ENCODE measurements around the gene TCF12.

DNA sequence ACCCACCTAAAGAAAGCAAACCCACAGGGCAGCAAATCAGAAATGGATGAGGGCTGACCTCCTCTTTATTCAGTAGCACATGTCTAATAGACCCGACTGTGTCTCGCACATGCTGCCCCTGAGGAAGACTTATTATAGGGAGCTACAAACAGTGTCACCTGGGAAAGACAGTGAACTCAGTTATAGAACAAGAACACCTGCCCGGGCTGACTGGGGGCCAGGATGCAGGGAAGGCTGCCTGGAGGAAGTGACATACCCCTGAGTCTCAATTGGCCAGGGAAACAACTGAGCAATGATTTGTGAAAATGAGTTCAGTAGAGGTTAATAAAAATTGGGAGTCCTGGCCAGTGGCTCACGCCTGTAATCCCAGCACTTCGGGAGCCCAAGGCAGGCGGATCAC, 379.2 kb downstream of the TCF12 start:
- TF ChIP-seq, protein P1, sequence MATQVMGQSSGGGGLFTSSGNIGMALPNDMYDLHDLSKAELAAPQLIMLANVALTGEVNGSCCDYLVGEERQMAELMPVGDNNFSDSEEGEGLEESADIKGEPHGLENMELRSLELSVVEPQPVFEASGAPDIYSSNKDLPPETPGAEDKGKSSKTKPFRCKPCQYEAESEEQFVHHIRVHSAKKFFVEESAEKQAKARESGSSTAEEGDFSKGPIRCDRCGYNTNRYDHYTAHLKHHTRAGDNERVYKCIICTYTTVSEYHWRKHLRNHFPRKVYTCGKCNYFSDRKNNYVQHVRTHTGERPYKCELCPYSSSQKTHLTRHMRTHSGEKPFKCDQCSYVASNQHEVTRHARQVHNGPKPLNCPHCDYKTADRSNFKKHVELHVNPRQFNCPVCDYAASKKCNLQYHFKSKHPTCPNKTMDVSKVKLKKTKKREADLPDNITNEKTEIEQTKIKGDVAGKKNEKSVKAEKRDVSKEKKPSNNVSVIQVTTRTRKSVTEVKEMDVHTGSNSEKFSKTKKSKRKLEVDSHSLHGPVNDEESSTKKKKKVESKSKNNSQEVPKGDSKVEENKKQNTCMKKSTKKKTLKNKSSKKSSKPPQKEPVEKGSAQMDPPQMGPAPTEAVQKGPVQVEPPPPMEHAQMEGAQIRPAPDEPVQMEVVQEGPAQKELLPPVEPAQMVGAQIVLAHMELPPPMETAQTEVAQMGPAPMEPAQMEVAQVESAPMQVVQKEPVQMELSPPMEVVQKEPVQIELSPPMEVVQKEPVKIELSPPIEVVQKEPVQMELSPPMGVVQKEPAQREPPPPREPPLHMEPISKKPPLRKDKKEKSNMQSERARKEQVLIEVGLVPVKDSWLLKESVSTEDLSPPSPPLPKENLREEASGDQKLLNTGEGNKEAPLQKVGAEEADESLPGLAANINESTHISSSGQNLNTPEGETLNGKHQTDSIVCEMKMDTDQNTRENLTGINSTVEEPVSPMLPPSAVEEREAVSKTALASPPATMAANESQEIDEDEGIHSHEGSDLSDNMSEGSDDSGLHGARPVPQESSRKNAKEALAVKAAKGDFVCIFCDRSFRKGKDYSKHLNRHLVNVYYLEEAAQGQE (IDR thresholded peaks at IDR 0.05; ENCODE audit: insufficient replicate concordance, low read depth), result no peak
- no peak for TF ChIP-seq POLR2AphosphoS5 (IDR thresholded peaks at IDR 0.05; ENCODE audit: low read depth)
- TF ChIP-seq, protein P2, sequence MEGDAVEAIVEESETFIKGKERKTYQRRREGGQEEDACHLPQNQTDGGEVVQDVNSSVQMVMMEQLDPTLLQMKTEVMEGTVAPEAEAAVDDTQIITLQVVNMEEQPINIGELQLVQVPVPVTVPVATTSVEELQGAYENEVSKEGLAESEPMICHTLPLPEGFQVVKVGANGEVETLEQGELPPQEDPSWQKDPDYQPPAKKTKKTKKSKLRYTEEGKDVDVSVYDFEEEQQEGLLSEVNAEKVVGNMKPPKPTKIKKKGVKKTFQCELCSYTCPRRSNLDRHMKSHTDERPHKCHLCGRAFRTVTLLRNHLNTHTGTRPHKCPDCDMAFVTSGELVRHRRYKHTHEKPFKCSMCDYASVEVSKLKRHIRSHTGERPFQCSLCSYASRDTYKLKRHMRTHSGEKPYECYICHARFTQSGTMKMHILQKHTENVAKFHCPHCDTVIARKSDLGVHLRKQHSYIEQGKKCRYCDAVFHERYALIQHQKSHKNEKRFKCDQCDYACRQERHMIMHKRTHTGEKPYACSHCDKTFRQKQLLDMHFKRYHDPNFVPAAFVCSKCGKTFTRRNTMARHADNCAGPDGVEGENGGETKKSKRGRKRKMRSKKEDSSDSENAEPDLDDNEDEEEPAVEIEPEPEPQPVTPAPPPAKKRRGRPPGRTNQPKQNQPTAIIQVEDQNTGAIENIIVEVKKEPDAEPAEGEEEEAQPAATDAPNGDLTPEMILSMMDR (IDR thresholded peaks at IDR 0.05; ENCODE audit: insufficient read depth, low read length), result no peak

Measured in HL-60 (cell line).